GM19043 (cell line): ENCODE measurements around the gene GIGYF2.
A peak's percentile ranks its signal among the peaks of the same experiment; 100 is the strongest.
"Not testable (repeated sequence)": the region's sequence is repeated elsewhere in the genome, so short reads cannot be mapped to it uniquely, and the experiment has no call there.

Experiments
- ATAC-seq: cut with Tn5 transposase; IDR thresholded peaks from one replicate; pipeline ENCODE4 v1.9.1; 2021; ENCODE audit warnings: low read depth; ENCODE audit not compliant: unreplicated experiment

The GIGYF2 gene

GRCh38 chr2:232697059-232697806, at the start of gene GIGYF2:
TSS of gene GIGYF2 (plus strand) at chr2:232697331. CDS start at chr2:232735198, 37,867 bp downstream.
- ATAC-seq: peak; percentile 82

GRCh38 chr2:232649033-232649432, 48.1 kb upstream of the GIGYF2 start:
- ATAC-seq: no peak

GRCh38 chr2:232652505-232652851, 44.7 kb upstream of the GIGYF2 start:
- ATAC-seq: no peak

GRCh38 chr2:232653441-232653840, 43.7 kb upstream of the GIGYF2 start:
- no peak for ATAC-seq

GRCh38 chr2:232655392-232655791, 41.7 kb upstream of the GIGYF2 start:
- no peak for ATAC-seq

GRCh38 chr2:232658217-232658785, 38.8 kb upstream of the GIGYF2 start:
- ATAC-seq: no peak

- ATAC-seq: no peak
Observed at GRCh38 chr2:232659359-232659758, 37.8 kb upstream of the GIGYF2 start.

GRCh38 chr2:232662486-232663260, 34.5 kb upstream of the GIGYF2 start:
- ATAC-seq: no peak

GRCh38 chr2:232666051-232666805, 30.9 kb upstream of the GIGYF2 start:
- ATAC-seq: no peak

- no peak for ATAC-seq
Observed at GRCh38 chr2:232667989-232668583, 29.0 kb upstream of the GIGYF2 start.

- no peak for ATAC-seq
Observed at GRCh38 chr2:232668805-232669444, 28.2 kb upstream of the GIGYF2 start.

- no peak for ATAC-seq
Observed at GRCh38 chr2:232672588-232672987, 24.5 kb upstream of the GIGYF2 start.

- ATAC-seq: no peak
Observed at GRCh38 chr2:232674491-232674890, 22.6 kb upstream of the GIGYF2 start.

GRCh38 chr2:232675381-232675780, 21.8 kb upstream of the GIGYF2 start:
- no peak for ATAC-seq

- no peak for ATAC-seq
Observed at GRCh38 chr2:232680006-232680405, 17.1 kb upstream of the GIGYF2 start.

GRCh38 chr2:232681527-232681926, 15.6 kb upstream of the GIGYF2 start:
- no peak for ATAC-seq

GRCh38 chr2:232683368-232683767, 13.8 kb upstream of the GIGYF2 start:
- ATAC-seq: no peak

- not testable (repeated sequence) for ATAC-seq
Observed at GRCh38 chr2:232685391-232685790, 11.7 kb upstream of the GIGYF2 start.

GRCh38 chr2:232687382-232688160, 9.6 kb upstream of the GIGYF2 start:
- ATAC-seq: no peak
